HG02642 (cell line): ENCODE results near the gene MMD.

Source experiments
- ATAC-seq: cut with Tn5 transposase; IDR thresholded peaks from one replicate; pipeline ENCODE4 v1.9.1; 2021; ENCODE audit warnings: mild to moderate bottlenecking; ENCODE audit not compliant: unreplicated experiment, poor library complexity

Gene MMD

GRCh38 chr17:55356434-55357328 is 65.0 kb downstream of the MMD start:
- peak; percentile 98 for ATAC-seq

GRCh38 chr17:55354941-55355340 is 66.7 kb downstream of the MMD start:
- ATAC-seq, result no peak

GRCh38 chr17:55354010-55354409 is 67.6 kb downstream of the MMD start:
- ATAC-seq, result no peak

- ATAC-seq, result no peak
Observed at GRCh38 chr17:55351226-55351625, 70.4 kb downstream of the MMD start.

GRCh38 chr17:55350825-55351205 is 70.8 kb downstream of the MMD start:
- ATAC-seq, result no peak

GRCh38 chr17:55348749-55349354 is 72.8 kb downstream of the MMD start:
- peak; percentile 57 for ATAC-seq

GRCh38 chr17:55347341-55347740 is 74.3 kb downstream of the MMD start:
- no peak for ATAC-seq

GRCh38 chr17:55346658-55347057 is 75.0 kb downstream of the MMD start:
- ATAC-seq, result no peak

GRCh38 chr17:55345132-55345531 is 76.5 kb downstream of the MMD start:
- no peak for ATAC-seq

GRCh38 chr17:55344514-55344997 is 77.1 kb downstream of the MMD start:
- ATAC-seq, result no peak

GRCh38 chr17:55343900-55344513 is 77.6 kb downstream of the MMD start:
- ATAC-seq, result no peak

GRCh38 chr17:55342800-55343585 is 78.6 kb downstream of the MMD start:
- ATAC-seq, result no peak
